ENCODE results near the gene TEX26. TPM values are rescaled to one million over a fixed set of nuclear protein-coding genes. Genes with fewer than 3 reads are reported as not detected.
A peak's percentile ranks its signal among the peaks of the same experiment; 100 is the strongest.

The TEX26 gene
- total RNA-seq, 6 experiments from 2014 or later = not detected

DNA sequence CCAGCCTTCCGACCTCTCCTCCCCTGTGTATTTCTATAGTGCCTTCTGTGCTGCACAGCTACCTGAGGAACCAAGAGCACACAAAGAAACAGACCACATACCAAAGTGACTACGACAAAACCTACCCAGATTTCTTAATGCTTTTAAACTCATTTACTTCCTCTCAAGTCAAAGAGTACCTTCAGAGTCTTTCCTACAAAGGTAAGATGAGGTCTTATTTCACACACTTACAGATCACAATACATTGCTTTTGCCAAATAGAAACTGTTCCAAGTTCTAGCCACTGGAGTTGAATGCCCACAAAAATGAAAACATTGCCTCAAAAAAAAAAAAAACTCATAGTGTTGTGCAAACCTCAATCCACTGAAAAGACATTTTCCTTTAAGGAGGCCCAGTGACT is 36.4 kb downstream of the TEX26 start:
- H3K27ac Mint-ChIP-seq = no peak overlapping the region
- no peak for DNase-seq
- peaks cover 8% of the 10 kb centered on the region for H3K27me3 Mint-ChIP-seq (ENCODE audit: insufficient read depth)
- no peaks in the 10 kb centered on the region for H3K9me3 Mint-ChIP-seq
- H3K4me1 Mint-ChIP-seq (ENCODE audit: low read depth) = peaks cover 30% of the 10 kb centered on the region
- no peak overlapping the region for H3K4me3 Mint-ChIP-seq
- TF ChIP-seq, protein P1, sequence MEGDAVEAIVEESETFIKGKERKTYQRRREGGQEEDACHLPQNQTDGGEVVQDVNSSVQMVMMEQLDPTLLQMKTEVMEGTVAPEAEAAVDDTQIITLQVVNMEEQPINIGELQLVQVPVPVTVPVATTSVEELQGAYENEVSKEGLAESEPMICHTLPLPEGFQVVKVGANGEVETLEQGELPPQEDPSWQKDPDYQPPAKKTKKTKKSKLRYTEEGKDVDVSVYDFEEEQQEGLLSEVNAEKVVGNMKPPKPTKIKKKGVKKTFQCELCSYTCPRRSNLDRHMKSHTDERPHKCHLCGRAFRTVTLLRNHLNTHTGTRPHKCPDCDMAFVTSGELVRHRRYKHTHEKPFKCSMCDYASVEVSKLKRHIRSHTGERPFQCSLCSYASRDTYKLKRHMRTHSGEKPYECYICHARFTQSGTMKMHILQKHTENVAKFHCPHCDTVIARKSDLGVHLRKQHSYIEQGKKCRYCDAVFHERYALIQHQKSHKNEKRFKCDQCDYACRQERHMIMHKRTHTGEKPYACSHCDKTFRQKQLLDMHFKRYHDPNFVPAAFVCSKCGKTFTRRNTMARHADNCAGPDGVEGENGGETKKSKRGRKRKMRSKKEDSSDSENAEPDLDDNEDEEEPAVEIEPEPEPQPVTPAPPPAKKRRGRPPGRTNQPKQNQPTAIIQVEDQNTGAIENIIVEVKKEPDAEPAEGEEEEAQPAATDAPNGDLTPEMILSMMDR (IDR thresholded peaks at IDR 0.05) = no peak
- H3K36me3 Mint-ChIP-seq (ENCODE audit: low read depth) = no peaks in the 10 kb centered on the region

DNA sequence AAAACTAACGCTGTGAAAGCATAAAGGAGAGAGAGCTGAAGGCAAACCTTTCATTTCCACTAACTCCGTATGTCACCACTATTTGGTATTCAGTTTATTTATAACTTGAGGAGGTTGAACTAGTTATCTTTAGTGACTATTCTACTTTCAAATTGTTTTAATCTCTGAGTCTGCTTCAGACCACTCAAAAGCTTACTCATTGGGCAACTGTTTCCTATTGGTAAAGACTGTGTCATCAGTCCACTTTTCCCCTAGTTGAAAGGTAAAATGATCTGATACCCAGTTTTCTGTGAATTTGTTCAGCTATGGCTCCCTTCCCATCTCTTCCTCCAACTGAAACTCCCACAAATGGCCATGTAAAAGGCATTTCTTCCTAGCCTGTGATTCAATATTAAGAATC is 39.1 kb downstream of the TEX26 start:
- DNase-seq = peak; percentile 21
- Mint-ChIP-seq H3K4me1 (ENCODE audit: low read depth) (peaks cover 34% of the 10 kb centered on the region), H3K36me3 (ENCODE audit: low read depth) (no peaks in the 10 kb centered on the region), H3K9me3 (no peaks in the 10 kb centered on the region), H3K27me3 (ENCODE audit: insufficient read depth) (no peaks in the 10 kb centered on the region; the same call in 1 of the 2 replicates), H3K27ac (0 out of 2 replicates have a peak overlapping the region, but pooled peaks have one; percentile 22), H3K4me3 (peak overlapping the region; percentile 45; the same call in 1 of the 2 replicates)
- TF ChIP-seq, protein P1 (IDR thresholded peaks at IDR 0.05) = no peak

DNA sequence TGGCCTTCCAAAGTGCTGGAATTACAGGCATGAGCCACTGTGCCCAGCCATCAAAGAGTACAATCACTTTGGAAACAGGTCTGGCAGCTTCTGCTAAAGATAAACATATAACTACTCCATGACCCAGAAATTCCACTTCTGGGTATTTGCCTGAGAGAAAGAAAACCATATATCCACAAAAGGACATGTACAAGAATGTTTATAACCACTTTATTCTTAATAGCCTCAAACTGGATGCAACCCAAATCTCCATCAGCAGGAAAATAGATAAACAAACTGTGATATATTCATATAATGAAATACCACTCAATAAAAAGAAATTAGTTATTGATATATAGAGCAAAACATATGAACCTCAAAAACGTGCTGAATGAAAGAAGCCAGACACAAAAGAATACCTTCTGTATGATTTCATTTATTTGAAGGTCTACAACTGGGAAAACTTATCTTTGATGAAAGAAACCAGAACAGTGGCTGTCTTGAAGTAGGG is 40.5 kb downstream of the TEX26 start:
- Mint-ChIP-seq H3K9me3 (no peaks in the 10 kb centered on the region), H3K27ac (no peak overlapping the region), H3K36me3 (ENCODE audit: low read depth) (no peaks in the 10 kb centered on the region), H3K4me3 (no peak overlapping the region), H3K4me1 (ENCODE audit: low read depth) (peaks cover 47% of the 10 kb centered on the region), H3K27me3 (ENCODE audit: insufficient read depth) (no peaks in the 10 kb centered on the region)
- TF ChIP-seq, protein P1 (IDR thresholded peaks at IDR 0.05) = no peak
- no peak for DNase-seq

DNA sequence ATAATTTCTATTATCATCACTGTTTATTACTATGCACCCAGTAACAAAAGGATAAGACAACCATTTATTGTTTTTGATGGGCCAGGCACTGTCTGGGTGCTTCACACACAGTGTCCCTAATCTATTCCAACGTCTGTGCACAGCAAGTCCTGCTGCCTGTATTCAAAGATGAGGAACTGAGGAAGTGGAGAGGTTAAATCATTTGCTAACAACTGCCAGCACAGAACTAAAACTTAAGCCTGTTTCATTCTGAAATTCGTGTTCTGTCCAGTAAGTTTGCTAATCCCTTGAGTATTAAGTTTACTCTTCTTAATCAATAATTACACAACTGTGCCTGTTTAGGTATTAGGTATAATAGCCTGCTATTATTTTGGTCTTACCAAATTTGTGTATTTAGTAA is 41.9 kb downstream of the TEX26 start:
- Mint-ChIP-seq H3K4me1 (ENCODE audit: low read depth) (peaks cover 48% of the 10 kb centered on the region), H3K36me3 (ENCODE audit: low read depth) (no peaks in the 10 kb centered on the region), H3K9me3 (no peaks in the 10 kb centered on the region), H3K4me3 (no peak overlapping the region), H3K27ac (no peak overlapping the region), H3K27me3 (ENCODE audit: insufficient read depth) (no peaks in the 10 kb centered on the region)
- DNase-seq = no peak
- TF ChIP-seq, protein P1 (IDR thresholded peaks at IDR 0.05) = no peak

DNA sequence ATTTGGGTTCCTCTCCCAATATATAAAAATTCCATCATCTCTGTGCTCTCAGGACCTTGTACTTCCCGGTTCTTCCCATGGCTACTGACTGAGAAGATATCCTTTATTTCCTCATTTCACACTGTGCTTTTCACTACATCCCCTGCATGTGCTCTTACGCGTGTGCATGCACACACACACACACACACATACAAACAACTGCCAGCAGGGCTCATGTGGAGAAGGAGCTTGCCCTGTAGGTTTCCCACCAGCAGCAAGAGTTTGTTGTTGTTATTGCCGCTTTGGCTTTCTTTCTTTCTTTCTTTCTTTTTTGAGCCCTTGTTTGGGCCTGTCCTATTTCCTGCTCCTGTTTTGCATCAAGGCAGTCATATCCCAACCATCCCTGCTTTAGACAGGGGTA is 43.6 kb downstream of the TEX26 start:
- Mint-ChIP-seq H3K4me3 (no peak overlapping the region), H3K4me1 (ENCODE audit: low read depth) (peaks cover 42% of the 10 kb centered on the region), H3K27me3 (ENCODE audit: insufficient read depth) (no peaks in the 10 kb centered on the region)

More for the DNA sequence above, 43.6 kb downstream of the TEX26 start:
- DNase-seq = no peak
- TF ChIP-seq, protein P1 (IDR thresholded peaks at IDR 0.05) = no peak
- H3K9me3 Mint-ChIP-seq = no peaks in the 10 kb centered on the region
- no peaks in the 10 kb centered on the region for H3K36me3 Mint-ChIP-seq (ENCODE audit: low read depth)
- H3K27ac Mint-ChIP-seq = no peak overlapping the region
